GM12891 (cell line): ENCODE results near the gene ZNF69. TPM values are rescaled to one million over a fixed set of nuclear protein-coding genes. Genes with fewer than 3 reads are reported as not detected.
"Not testable (repeated sequence)": the region's sequence is repeated elsewhere in the genome, so short reads cannot be mapped to it uniquely, and the experiment has no call there.

Experiments used
- DNase-seq: peaks from one replicate; pipeline ENCODE4 v3.0.0; 2011; ENCODE audit warnings: low spot score; ENCODE audit not compliant: insufficient read length
- FAIRE-seq: peaks from 2 replicates; lab custom pipeline; 2011; peaks lifted over from hg19 to GRCh38; lab: Jason Lieb, UNC
- PAX5 ChIP-seq: IDR thresholded peaks from 2 replicates; pipeline ENCODE4 v1.6.1; 2011; ENCODE audit warnings: low read length, moderate library complexity, mild to moderate bottlenecking; ENCODE audit not compliant: insufficient read depth, severe bottlenecking
- POLR2A ChIP-seq: IDR thresholded peaks from 2 replicates; pipeline ENCODE4 v1.6.1; 2011; ENCODE audit warnings: low read depth, low read length, control low read depth
- POLR2AphosphoS5 ChIP-seq: IDR thresholded peaks from 2 replicates; pipeline ENCODE4 v1.6.1; 2011; ENCODE audit warnings: low read depth, low read length, control low read depth
- POU2F2 ChIP-seq: IDR thresholded peaks from 2 replicates; pipeline ENCODE4 v1.6.1; 2011; ENCODE audit warnings: low read depth, mild to moderate bottlenecking, control low read depth, low read length, moderate library complexity
- SPI1 ChIP-seq: IDR thresholded peaks from 2 replicates; pipeline ENCODE4 v1.6.1; 2011; ENCODE audit warnings: low read depth, low read length, control low read depth
- TAF1 ChIP-seq: IDR thresholded peaks from 2 replicates; pipeline ENCODE4 v1.6.1; 2011; ENCODE audit warnings: low read depth, low read length, control low read depth
- polyA plus RNA-seq: library from polyadenylated mRNA; unstranded; fragments of >200 nt; gene quantifications from one replicate; pipeline ENCODE4 v1.2.1, GENCODE V29; 2012; ENCODE audit warnings: low read depth, missing spikeins, inconsistent platforms; ENCODE audit not compliant: missing spikeins

The ZNF69 gene
- 0.35 TPM for polyA plus RNA-seq

GRCh38 chr19:11887611-11888531 is at the start of gene ZNF69:
TSS of gene ZNF69 (plus strand) at chr19:11887782. CDS start at chr19:11887924, 142 bp downstream.
- no peak for FAIRE-seq
- DNase-seq = peak; percentile 30

GRCh38 chr19:11843722-11844121 is 43.9 kb upstream of the ZNF69 start:
- TF ChIP-seq POLR2AphosphoS5 (no peak), POU2F2 (no peak), SPI1 (no peak), TAF1 (no peak), PAX5 (no peak), POLR2A (no peak)
- DNase-seq (no peak), FAIRE-seq (no peak)

More at GRCh38 chr19:11887611-11888531, at the start of gene ZNF69:
- TF ChIP-seq POU2F2 = no peak
- no peak for TF ChIP-seq POLR2A
- no peak for TF ChIP-seq TAF1
- no peak for TF ChIP-seq POLR2AphosphoS5
- TF ChIP-seq SPI1 = no peak
- no peak for TF ChIP-seq PAX5

GRCh38 chr19:11847615-11848014 is 40.0 kb upstream of the ZNF69 start:
- not testable (repeated sequence) for DNase-seq, FAIRE-seq

GRCh38 chr19:11848200-11848593 is 39.4 kb upstream of the ZNF69 start:
- FAIRE-seq (no peak), DNase-seq (no peak)
- TF ChIP-seq TAF1 = no peak
- no peak for TF ChIP-seq POU2F2
- TF ChIP-seq POLR2AphosphoS5 = no peak
- TF ChIP-seq PAX5 = no peak
- no peak for TF ChIP-seq POLR2A

- TF ChIP-seq PAX5 = no peak
- no peak for TF ChIP-seq POU2F2
- TF ChIP-seq SPI1 = peak; percentile 28; the same call in 1 of the 2 replicates
- TF ChIP-seq TAF1 = no peak
- no peak for TF ChIP-seq POLR2AphosphoS5
- TF ChIP-seq POLR2A = no peak
- DNase-seq = peak; percentile 71
- peak; percentile 88 for FAIRE-seq
Observed at GRCh38 chr19:11848594-11849469, 38.8 kb upstream of the ZNF69 start, which contains the start of gene ZNF439. TSS of gene ZNF439 (plus strand) at chr19:11848726. CDS start at chr19:11848868, 142 bp downstream.

- not testable (repeated sequence) for DNase-seq, FAIRE-seq
Observed at GRCh38 chr19:11850289-11850688, 37.3 kb upstream of the ZNF69 start.

GRCh38 chr19:11853358-11853757 is 34.2 kb upstream of the ZNF69 start:
- no peak for FAIRE-seq
- TF ChIP-seq TAF1 (no peak), PAX5 (no peak), SPI1 (no peak), POU2F2 (no peak), POLR2AphosphoS5 (no peak), POLR2A (no peak)
- DNase-seq = no peak

GRCh38 chr19:11856596-11857250 is 30.9 kb upstream of the ZNF69 start:
- TF ChIP-seq POLR2A (no peak), SPI1 (no peak), PAX5 (no peak), POU2F2 (no peak), TAF1 (no peak), POLR2AphosphoS5 (no peak)
- DNase-seq (no peak), FAIRE-seq (no peak)

- FAIRE-seq = no peak
Observed at GRCh38 chr19:11860721-11861120, 26.9 kb upstream of the ZNF69 start.

More at GRCh38 chr19:11860721-11861120, 26.9 kb upstream of the ZNF69 start:
- no peak for TF ChIP-seq SPI1
- DNase-seq = no peak
